GM12872 (cell line): ENCODE data around the gene HSD11B2.

Experiments
- CTCF ChIP-seq: IDR thresholded peaks from 3 replicates; pipeline ENCODE4 v1.5.1; 2011; ENCODE audit warnings: low read depth, mild to moderate bottlenecking, low read length, moderate library complexity; ENCODE audit not compliant: insufficient read depth

Gene HSD11B2

GRCh38 chr16:67454104-67454503 is 23.2 kb downstream of the HSD11B2 start:
- no peak for TF ChIP-seq CTCF

DNA sequence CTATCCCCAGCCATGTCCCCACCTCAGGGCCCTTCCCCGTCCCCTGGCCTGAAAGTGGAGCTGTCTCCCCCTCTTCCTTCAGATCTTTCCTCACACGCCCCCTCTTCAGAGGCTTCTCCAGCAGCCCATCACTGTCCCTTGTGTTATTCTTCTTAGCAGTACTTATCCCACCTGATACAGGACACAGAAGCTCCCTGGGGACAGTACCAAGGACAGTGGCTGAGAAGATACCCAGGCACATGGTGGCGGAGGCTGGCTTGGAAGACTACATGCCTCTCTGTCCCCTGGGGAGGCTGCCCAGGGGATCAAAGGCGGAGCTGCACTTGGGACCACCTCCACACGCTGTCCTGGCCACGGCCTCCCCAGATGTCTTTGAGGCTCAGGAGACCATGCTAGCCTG is 23.9 kb downstream of the HSD11B2 start:
- TF ChIP-seq CTCF, result no peak

- TF ChIP-seq CTCF, result 0 out of 3 replicates have a peak, but pooled peaks have one; percentile 24
These were observed 25.6 kb downstream of the HSD11B2 start for GRCh38 chr16:67456391-67457081.

DNA sequence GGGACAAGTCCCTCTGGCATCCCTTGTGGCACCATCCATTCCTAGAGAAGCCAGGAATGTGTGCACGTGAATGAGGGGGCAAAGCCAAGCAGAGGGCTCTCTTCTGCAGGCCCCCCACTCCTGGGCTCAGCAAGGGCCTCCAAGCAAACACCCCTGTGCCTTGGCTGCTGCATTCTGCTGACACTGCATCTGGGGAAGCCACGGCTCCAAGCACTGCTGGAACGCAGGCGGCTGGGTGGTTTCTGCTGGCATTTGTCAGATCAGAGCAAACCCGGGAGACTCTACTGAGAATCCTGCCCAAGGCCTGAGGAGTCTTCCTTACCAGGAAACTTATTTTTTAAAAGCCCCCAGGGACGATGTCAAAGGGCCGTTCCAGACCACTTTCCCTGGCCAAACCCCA is 26.7 kb downstream of the HSD11B2 start:
- no peak for TF ChIP-seq CTCF

- no peak for TF ChIP-seq CTCF
These were observed 27.3 kb downstream of the HSD11B2 start for GRCh38 chr16:67458121-67458641.

GRCh38 chr16:67459066-67459860 is 28.3 kb downstream of the HSD11B2 start:
- no peak for TF ChIP-seq CTCF

GRCh38 chr16:67459861-67460150 is 28.9 kb downstream of the HSD11B2 start:
- TF ChIP-seq CTCF, result no peak
